Panc1 (cell line): Measurements from ENCODE around the gene SPEG. TPM values are rescaled to one million over a fixed set of nuclear protein-coding genes. Genes with fewer than 3 reads are reported as not detected.

Source experiments
- ATAC-seq: fragments of 200-7000 bp; cut with Tn5 transposase; 2 replicates; pipeline ENCODE4 v1.9.1; 2020; ENCODE audit warnings: mild to moderate bottlenecking, moderate library complexity
- Bru-seq: library from RNA; stranded (reverse); fragments of 400-500 nt; gene quantifications from one replicate; lab custom pipeline; 2021; lab: Mats Ljungman, UMichigan
- BruChase-seq, 2 experiments: library from RNA; stranded (reverse); fragments of 400-500 nt; gene quantifications; one replicate each; lab custom pipeline; 2021; lab: Mats Ljungman, UMichigan
- BruUV-seq: library from RNA; stranded (reverse); fragments of 400-500 nt; replicated peaks from 2 replicates; lab custom pipeline; 2021; lab: Mats Ljungman, UMichigan
- CTCF ChIA-PET: fragments of 300-600 bp; sonication (Branson Sonifier 250); formaldehyde crosslinking; loops from one replicate; lab custom pipeline; 2022; ENCODE audit warnings: antibody characterized with exemption; lab: Charles Lee
- POLR2A ChIA-PET: fragments of 300-600 bp; sonication (Branson Sonifier 250); formaldehyde crosslinking; loops from one replicate; lab custom pipeline; 2022; ENCODE audit warnings: antibody characterized with exemption; lab: Charles Lee
- DNase-seq: peaks from one replicate; pipeline ENCODE4 v3.0.0-alpha.2; 2010; ENCODE audit warnings: low read depth, low spot score
- H3K27ac ChIP-seq: 2 replicates; pipeline ENCODE4 v1.5.1; 2011; ENCODE audit warnings: mild to moderate bottlenecking, low read length, inconsistent platforms
- H3K27me3 ChIP-seq: fragments of 200-500 bp; sonication (Bioruptor generic); 2 replicates; pipeline ENCODE4 v1.6.0; 2014; ENCODE audit warnings: low read length, inconsistent platforms; ENCODE audit not compliant: control insufficient read depth, insufficient read depth
- H3K36me3 ChIP-seq: fragments of 200-500 bp; sonication (Bioruptor generic); 2 replicates; pipeline ENCODE4 v1.5.1; 2014; ENCODE audit warnings: inconsistent platforms, mild to moderate bottlenecking, low read length, moderate library complexity; ENCODE audit not compliant: control insufficient read depth, insufficient read depth
- H3K4me1 ChIP-seq: 2 replicates; pipeline ENCODE4 v1.5.1; 2011; ENCODE audit warnings: inconsistent platforms, mild to moderate bottlenecking, low read length, moderate library complexity; ENCODE audit not compliant: control insufficient read depth, insufficient read depth
- H3K4me3 ChIP-seq, 2 experiments: 2 replicates each; pipeline ENCODE4 v1.5.1; 2011 to 2012; ENCODE audit warnings: low read depth in 2 of 2, low read length in 2 of 2, mild to moderate bottlenecking in 2 of 2, inconsistent platforms in 1 of 2, moderate library complexity in 1 of 2
- H3K9me3 ChIP-seq: fragments of 200-500 bp; sonication (Bioruptor generic); 2 replicates; pipeline ENCODE4 v1.5.1; 2014; ENCODE audit warnings: low read depth, mild to moderate bottlenecking, inconsistent platforms, low read length, moderate library complexity; ENCODE audit not compliant: control insufficient read depth, insufficient read depth
- CTCF ChIP-seq: fragments of 450-650 bp; IDR thresholded peaks from 2 replicates; pipeline ENCODE4 v1.5.1; 2017; ENCODE audit warnings: mild to moderate bottlenecking
- POLR2AphosphoS5 ChIP-seq: IDR thresholded peaks from 2 replicates; pipeline ENCODE4 v1.6.1; 2012; ENCODE audit warnings: mild to moderate bottlenecking, low read depth, low read length, moderate library complexity
- REST ChIP-seq, 2 experiments: IDR thresholded peaks; 2 replicates each; pipeline ENCODE4 v1.6.1; 2011 to 2012; ENCODE audit warnings: low read depth in 2 of 2, control low read depth in 1 of 2, low read length in 1 of 2, mild to moderate bottlenecking in 1 of 2, moderate library complexity in 1 of 2; ENCODE audit not compliant: insufficient read depth in 1 of 2
- SIN3A ChIP-seq: IDR thresholded peaks from 2 replicates; pipeline ENCODE4 v1.6.1; 2012; ENCODE audit warnings: low read depth, mild to moderate bottlenecking, low read length, moderate library complexity, borderline replicate concordance; ENCODE audit not compliant: insufficient read depth
- TCF7L2 ChIP-seq: IDR thresholded peaks from 2 replicates; pipeline ENCODE4 v1.6.1; 2011; ENCODE audit warnings: mild to moderate bottlenecking, low read depth, low read length, inconsistent platforms
- in situ Hi-C: cut with HindIII; loops from 2 replicates; pipeline ENCODE4 v1.10.0; 2016; ENCODE audit warnings: low sequenced_read_pairs, low pct_unique_long_range_greater_than_20kb
- intact Hi-C: fragments of 100-400 bp; cut with micrococcal nuclease; formaldehyde crosslinking; loops from one replicate; pipeline ENCODE4 v1.10.0; 2022; ENCODE audit not compliant: unreplicated experiment
- long read RNA-seq: library from polyadenylated mRNA; unstranded; transcript quantifications from one replicate; pipeline ENCODE4 v2.0.0, GENCODE V29; 2021; ENCODE audit not compliant: unreplicated experiment
- polyA plus RNA-seq: library from polyadenylated mRNA; unstranded; fragments of >200 nt; gene quantifications from one replicate; pipeline ENCODE4 v1.2.1, GENCODE V29; 2012; ENCODE audit warnings: missing spikeins; ENCODE audit not compliant: insufficient read length
- total RNA-seq: library from RNA; stranded (reverse); gene quantifications from one replicate; pipeline ENCODE4 v1.2.1, GENCODE V29; 2021; ENCODE audit not compliant: unreplicated experiment

Gene SPEG
- total RNA-seq (3.4 TPM), Bru-seq, nascent RNA (percentile 22 among the genes with signal in this experiment), BruChase-seq, experiment 1, labeled RNA remaining after a 2-hour chase (percentile 22 among the genes with signal in this experiment), BruChase-seq, experiment 2, labeled RNA remaining after a 6-hour chase (percentile 20 among the genes with signal in this experiment)
- polyA plus RNA-seq: 2.7 TPM
- long read RNA-seq, partial matches to known transcripts: 2 of 4 reads
- long read RNA-seq, other reads (novel, unspliced or antisense): 2 of 4 reads

GRCh38 chr2:219434718-219435525, at the start of gene SPEG:
SPEG (plus strand) TSS chr2:219434843; CDS start chr2:219434978, 135 bp downstream.
- DNase-seq (no peak), ATAC-seq (no peak)
- in situ Hi-C loops (no loop called here), intact Hi-C loops (no loop called here)
- Histone ChIP-seq H3K36me3 (no peaks in the 10 kb centered on the region), H3K27me3 (no peaks in the 10 kb centered on the region), H3K9me3 (no peaks in the 10 kb centered on the region), H3K4me1 (no peaks in the 10 kb centered on the region), H3K27ac (no peak within 1 kb of the TSS), H3K4me3 (no peak within 1 kb of the TSS)
- TF ChIP-seq CTCF: no peak
- no peak for TF ChIP-seq POLR2AphosphoS5
- TF ChIP-seq REST (IDR thresholded peaks at IDR 0.05; ENCODE audit: insufficient read depth in 1 of 2, low read depth in 2 of 2, low read length in 1 of 2): no peak
- no peak for TF ChIP-seq SIN3A
- TF ChIP-seq TCF7L2: no peak
- no TSS peak for BruUV-seq
- ChIA-PET POLR2A (no interaction called here), CTCF (interaction anchor here (0.9 kb wide), 1 partner anchor 61 kb away, joined by 3 read pairs; no protein-coding TSS in a partner anchor)

- peaks cover 6% of the 10 kb centered on the region for H3K36me3 ChIP-seq
- CTCF ChIA-PET: no interaction called here
- intact Hi-C loops: no loop called here
These were observed 49.8 kb upstream of the SPEG start for GRCh38 chr2:219384859-219385258.

More at GRCh38 chr2:219384859-219385258, 49.8 kb upstream of the SPEG start:
- no peak overlapping the region for H3K27ac ChIP-seq
- POLR2A ChIA-PET: no interaction called here
- H3K4me3 ChIP-seq: no peak overlapping the region
- DNase-seq (no peak), ATAC-seq (no peak)
- peaks cover 12% of the 10 kb centered on the region for H3K4me1 ChIP-seq
- TF ChIP-seq POLR2AphosphoS5 (no peak), SIN3A (no peak), REST (IDR thresholded peaks at IDR 0.05; ENCODE audit: insufficient read depth in 1 of 2, low read depth in 2 of 2, low read length in 1 of 2) (no peak), CTCF (no peak), TCF7L2 (no peak)
- TSS peak; percentile 68 for BruUV-seq
- no peaks in the 10 kb centered on the region for H3K27me3 ChIP-seq
- no peaks in the 10 kb centered on the region for H3K9me3 ChIP-seq
- in situ Hi-C loops: no loop called here
